Panc1 (cell line): ENCODE data around the gene PNLIPRP1.

Experiments used
- POLR2AphosphoS5 ChIP-seq: IDR thresholded peaks from 2 replicates; pipeline ENCODE4 v1.6.1; 2012; ENCODE audit warnings: mild to moderate bottlenecking, low read depth, low read length, moderate library complexity
- SIN3A ChIP-seq: IDR thresholded peaks from 2 replicates; pipeline ENCODE4 v1.6.1; 2012; ENCODE audit warnings: low read depth, mild to moderate bottlenecking, low read length, moderate library complexity, borderline replicate concordance; ENCODE audit not compliant: insufficient read depth
- TCF7L2 ChIP-seq: IDR thresholded peaks from 2 replicates; pipeline ENCODE4 v1.6.1; 2011; ENCODE audit warnings: mild to moderate bottlenecking, low read depth, low read length, inconsistent platforms
- TF ChIP-seq, protein P1 (sequence below): fragments of 450-650 bp; IDR thresholded peaks from 2 replicates; pipeline ENCODE4 v1.5.1; 2017; ENCODE audit warnings: mild to moderate bottlenecking
- TF ChIP-seq, protein P2 (sequence below), 2 experiments: IDR thresholded peaks; 2 replicates each; pipeline ENCODE4 v1.6.1; 2011 to 2012; ENCODE audit warnings: low read depth in 2 of 2, control low read depth in 1 of 2, low read length in 1 of 2, mild to moderate bottlenecking in 1 of 2, moderate library complexity in 1 of 2; ENCODE audit not compliant: insufficient read depth in 1 of 2

DNA sequence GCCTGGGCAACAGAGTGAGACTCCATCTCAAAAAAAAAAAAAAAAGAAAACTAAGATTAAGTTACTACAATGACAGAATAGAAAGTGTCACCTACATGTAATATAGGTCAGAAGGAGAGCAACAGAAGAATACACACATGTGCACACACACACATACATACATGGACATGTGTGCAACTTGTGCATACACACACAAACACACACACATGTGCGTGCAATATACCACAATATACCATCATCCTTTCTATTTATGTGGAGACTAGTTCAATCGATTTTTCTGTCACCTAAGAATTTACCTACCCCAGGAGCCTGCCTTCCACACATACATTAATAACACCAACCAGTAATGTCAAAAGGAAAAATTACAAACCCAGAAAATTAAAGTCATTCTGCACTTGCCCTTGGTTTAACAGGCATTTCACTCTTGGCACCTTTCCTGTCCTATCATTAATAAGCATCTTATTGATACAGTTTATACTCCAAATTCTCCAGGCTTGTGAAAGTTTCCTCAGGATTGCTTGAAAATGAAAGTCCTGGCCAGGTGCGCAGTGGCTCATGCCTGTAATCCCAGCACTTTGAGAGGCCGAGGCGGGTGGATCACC lies 2.5 kb downstream of the PNLIPRP1 start:
- TF ChIP-seq, protein P1, sequence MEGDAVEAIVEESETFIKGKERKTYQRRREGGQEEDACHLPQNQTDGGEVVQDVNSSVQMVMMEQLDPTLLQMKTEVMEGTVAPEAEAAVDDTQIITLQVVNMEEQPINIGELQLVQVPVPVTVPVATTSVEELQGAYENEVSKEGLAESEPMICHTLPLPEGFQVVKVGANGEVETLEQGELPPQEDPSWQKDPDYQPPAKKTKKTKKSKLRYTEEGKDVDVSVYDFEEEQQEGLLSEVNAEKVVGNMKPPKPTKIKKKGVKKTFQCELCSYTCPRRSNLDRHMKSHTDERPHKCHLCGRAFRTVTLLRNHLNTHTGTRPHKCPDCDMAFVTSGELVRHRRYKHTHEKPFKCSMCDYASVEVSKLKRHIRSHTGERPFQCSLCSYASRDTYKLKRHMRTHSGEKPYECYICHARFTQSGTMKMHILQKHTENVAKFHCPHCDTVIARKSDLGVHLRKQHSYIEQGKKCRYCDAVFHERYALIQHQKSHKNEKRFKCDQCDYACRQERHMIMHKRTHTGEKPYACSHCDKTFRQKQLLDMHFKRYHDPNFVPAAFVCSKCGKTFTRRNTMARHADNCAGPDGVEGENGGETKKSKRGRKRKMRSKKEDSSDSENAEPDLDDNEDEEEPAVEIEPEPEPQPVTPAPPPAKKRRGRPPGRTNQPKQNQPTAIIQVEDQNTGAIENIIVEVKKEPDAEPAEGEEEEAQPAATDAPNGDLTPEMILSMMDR: no peak
- TF ChIP-seq, protein P2, sequence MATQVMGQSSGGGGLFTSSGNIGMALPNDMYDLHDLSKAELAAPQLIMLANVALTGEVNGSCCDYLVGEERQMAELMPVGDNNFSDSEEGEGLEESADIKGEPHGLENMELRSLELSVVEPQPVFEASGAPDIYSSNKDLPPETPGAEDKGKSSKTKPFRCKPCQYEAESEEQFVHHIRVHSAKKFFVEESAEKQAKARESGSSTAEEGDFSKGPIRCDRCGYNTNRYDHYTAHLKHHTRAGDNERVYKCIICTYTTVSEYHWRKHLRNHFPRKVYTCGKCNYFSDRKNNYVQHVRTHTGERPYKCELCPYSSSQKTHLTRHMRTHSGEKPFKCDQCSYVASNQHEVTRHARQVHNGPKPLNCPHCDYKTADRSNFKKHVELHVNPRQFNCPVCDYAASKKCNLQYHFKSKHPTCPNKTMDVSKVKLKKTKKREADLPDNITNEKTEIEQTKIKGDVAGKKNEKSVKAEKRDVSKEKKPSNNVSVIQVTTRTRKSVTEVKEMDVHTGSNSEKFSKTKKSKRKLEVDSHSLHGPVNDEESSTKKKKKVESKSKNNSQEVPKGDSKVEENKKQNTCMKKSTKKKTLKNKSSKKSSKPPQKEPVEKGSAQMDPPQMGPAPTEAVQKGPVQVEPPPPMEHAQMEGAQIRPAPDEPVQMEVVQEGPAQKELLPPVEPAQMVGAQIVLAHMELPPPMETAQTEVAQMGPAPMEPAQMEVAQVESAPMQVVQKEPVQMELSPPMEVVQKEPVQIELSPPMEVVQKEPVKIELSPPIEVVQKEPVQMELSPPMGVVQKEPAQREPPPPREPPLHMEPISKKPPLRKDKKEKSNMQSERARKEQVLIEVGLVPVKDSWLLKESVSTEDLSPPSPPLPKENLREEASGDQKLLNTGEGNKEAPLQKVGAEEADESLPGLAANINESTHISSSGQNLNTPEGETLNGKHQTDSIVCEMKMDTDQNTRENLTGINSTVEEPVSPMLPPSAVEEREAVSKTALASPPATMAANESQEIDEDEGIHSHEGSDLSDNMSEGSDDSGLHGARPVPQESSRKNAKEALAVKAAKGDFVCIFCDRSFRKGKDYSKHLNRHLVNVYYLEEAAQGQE (IDR thresholded peaks at IDR 0.05; ENCODE audit: insufficient read depth in 1 of 2, low read depth in 2 of 2, low read length in 1 of 2): no peak
- TF ChIP-seq POLR2AphosphoS5 (no peak), SIN3A (no peak), TCF7L2 (no peak)
